GM12878 (cell line): ENCODE data around the gene ZACN. TPM values are rescaled to one million over a fixed set of nuclear protein-coding genes. Genes with fewer than 3 reads are reported as not detected.

Experiments
- ATAC-seq: fragments of 200-7000 bp; cut with Tn5 transposase; 3 replicates; pipeline ENCODE4 v1.9.1; 2020; ENCODE audit warnings: mild to moderate bottlenecking, moderate library complexity
- BruUV-seq: library from RNA; stranded (reverse); fragments of 400-500 nt; replicated peaks from 2 replicates; lab custom pipeline; 2021; lab: Mats Ljungman, UMichigan
- CTCF ChIA-PET: fragments of 300-600 bp; sonication (Branson Sonifier 250); formaldehyde crosslinking; extraction: SDS; loops from one replicate; lab custom pipeline; 2021; ENCODE audit warnings: inconsistent platforms; lab: Yijun Ruan, JAX
- POLR2A ChIA-PET: fragments of 350-600 bp; formaldehyde crosslinking; extraction: SDS; loops from one replicate; lab custom pipeline; 2021; ENCODE audit warnings: inconsistent platforms; lab: Charles Lee
- RAD21 ChIA-PET: fragments of 300-600 bp; sonication (Branson Sonifier 250); formaldehyde crosslinking; loops from one replicate; lab custom pipeline; 2023; ENCODE audit warnings: antibody characterized with exemption; ENCODE audit not compliant: unreplicated experiment; lab: Charles Lee
- SMC1A ChIA-PET: fragments of 300-600 bp; sonication (Branson Sonifier 250); formaldehyde crosslinking; loops from one replicate; lab custom pipeline; 2023; ENCODE audit not compliant: unreplicated experiment, uncharacterized antibody; lab: Charles Lee
- DNase-seq: peaks from one replicate; pipeline ENCODE4 v3.0.0-alpha.2; 2011; ENCODE audit warnings: low read depth, low spot score
- FAIRE-seq: peaks from 3 replicates; lab custom pipeline; 2011; peaks lifted over from hg19 to GRCh38; lab: Jason Lieb, UNC
- H2AFZ ChIP-seq: 2 replicates; pipeline ENCODE4 v1.6.0; 2011; ENCODE audit warnings: low read depth, low read length, control low read depth; ENCODE audit not compliant: control insufficient read depth
- H3K27ac ChIP-seq: 2 replicates; pipeline ENCODE4 v1.5.1; 2011; ENCODE audit warnings: control low read depth; ENCODE audit not compliant: control insufficient read depth, insufficient read depth
- H3K27me3 ChIP-seq, 2 experiments: replicated peaks in 1 of 2; 2 replicates each; pipeline versions ENCODE4 v1.6.0 to v1.6.1; 2011; ENCODE audit warnings: low read length in 1 of 2; ENCODE audit not compliant: control insufficient read depth in 2 of 2, insufficient read depth in 2 of 2
- H3K36me3 ChIP-seq, 2 experiments: 2 replicates each; pipeline ENCODE4 v1.5.1; 2011; ENCODE audit warnings: low read length in 1 of 2; ENCODE audit not compliant: control insufficient read depth in 2 of 2, insufficient read depth in 2 of 2
- H3K4me1 ChIP-seq: 2 replicates; pipeline ENCODE4 v1.6.1; 2011; ENCODE audit warnings: mild to moderate bottlenecking, low read length, moderate library complexity, mixed read lengths; ENCODE audit not compliant: control insufficient read depth, insufficient read depth
- H3K4me2 ChIP-seq: 2 replicates; pipeline ENCODE4 v1.6.0; 2011; ENCODE audit warnings: control low read depth; ENCODE audit not compliant: control insufficient read depth, insufficient read depth
- H3K4me3 ChIP-seq: fragments of 200-600 bp; sonication (generic); 2 replicates; pipeline ENCODE4 v1.5.1; 2016
- H3K79me2 ChIP-seq: 2 replicates; pipeline ENCODE4 v1.6.0; 2011; ENCODE audit warnings: low read length; ENCODE audit not compliant: control insufficient read depth, insufficient read depth
- H3K9ac ChIP-seq: 2 replicates; pipeline ENCODE4 v1.8.0; 2011; ENCODE audit warnings: low read length, control low read depth, mixed read lengths; ENCODE audit not compliant: control insufficient read depth, insufficient read depth
- H3K9me3 ChIP-seq: replicated peaks from 3 replicates; pipeline ENCODE4 v1.5.1; 2011; ENCODE audit warnings: mild to moderate bottlenecking, low read length; ENCODE audit not compliant: control insufficient read depth, insufficient read depth
- H4K20me1 ChIP-seq: 2 replicates; pipeline ENCODE4 v1.6.0; 2011; ENCODE audit not compliant: control insufficient read depth, insufficient read depth
- CTCF ChIP-seq, 3 experiments: IDR thresholded peaks in 2 of 3; conservative IDR thresholded peaks in 1 of 3; 2 replicates each; pipeline ENCODE4 v1.5.1; 2011; ENCODE audit warnings: low read depth in 3 of 3, low read length in 3 of 3, mild to moderate bottlenecking in 3 of 3, control low read depth in 2 of 3, moderate library complexity in 2 of 3, inconsistent platforms in 1 of 3, mixed read lengths in 1 of 3; ENCODE audit not compliant: control insufficient read depth in 2 of 3, insufficient read depth in 1 of 3; ENCODE audit errors: extremely low read depth in 1 of 3
- EP300 ChIP-seq, 2 experiments: fragments of 150-350 bp in 1 of 2; IDR thresholded peaks; 2 replicates each; pipeline ENCODE4 v1.6.1; 2011 to 2012; ENCODE audit warnings: low read depth in 2 of 2, low read length in 2 of 2, borderline replicate concordance in 1 of 2, improper control_type of control experiment in 1 of 2, inconsistent platforms in 1 of 2; ENCODE audit not compliant: control insufficient read depth in 1 of 2
- FOXK2 ChIP-seq: fragments of 450-650 bp; IDR thresholded peaks from 2 replicates; pipeline ENCODE4 v1.6.1; 2017; ENCODE audit warnings: mild to moderate bottlenecking, moderate library complexity
- MXI1 ChIP-seq: fragments of 150-350 bp; IDR thresholded peaks from 2 replicates; pipeline ENCODE4 v1.6.1; 2011; ENCODE audit warnings: low read depth, mild to moderate bottlenecking, inconsistent platforms, low read length, improper control_type of control experiment
- NFIC ChIP-seq: IDR thresholded peaks from 2 replicates; pipeline ENCODE4 v1.6.1; 2012; ENCODE audit warnings: low read depth, mild to moderate bottlenecking, inconsistent platforms, low read length, moderate library complexity
- NRF1 ChIP-seq: conservative IDR thresholded peaks from 2 replicates; pipeline ENCODE4 v1.6.1; 2011; ENCODE audit warnings: mild to moderate bottlenecking, low read depth, low read length, improper control_type of control experiment
- PAX5 ChIP-seq: IDR thresholded peaks from 2 replicates; pipeline ENCODE4 v1.6.1; 2011; ENCODE audit warnings: low read depth, low read length, borderline replicate concordance
- POLR2AphosphoS5 ChIP-seq: IDR thresholded peaks from 2 replicates; pipeline ENCODE4 v1.6.1; 2011; ENCODE audit warnings: mild to moderate bottlenecking, low read length, inconsistent platforms
- POU2F2 ChIP-seq: IDR thresholded peaks from 3 replicates; pipeline ENCODE4 v1.6.1; 2011; ENCODE audit warnings: low read depth, mild to moderate bottlenecking, low read length, borderline replicate concordance
- RAD21 ChIP-seq: IDR thresholded peaks from 2 replicates; pipeline ENCODE4 v1.6.1; 2011; ENCODE audit warnings: mild to moderate bottlenecking, low read depth, low read length, moderate library complexity; ENCODE audit not compliant: insufficient read depth
- RFX5 ChIP-seq: IDR thresholded peaks from 2 replicates; pipeline ENCODE4 v1.6.1; 2011; ENCODE audit warnings: low read depth, low read length, improper control_type of control experiment
- SKIL ChIP-seq: fragments of 450-650 bp; IDR thresholded peaks from 2 replicates; pipeline ENCODE4 v1.6.1; 2017; ENCODE audit warnings: mild to moderate bottlenecking, low read depth, inconsistent platforms; ENCODE audit not compliant: poor library complexity, severe bottlenecking
- SREBF2 ChIP-seq: IDR thresholded peaks from 2 replicates; pipeline ENCODE4 v1.6.1; 2012; ENCODE audit warnings: mild to moderate bottlenecking, low read length
- SRF ChIP-seq, 2 experiments: IDR thresholded peaks; 2 replicates each; pipeline ENCODE4 v1.6.1; 2011; ENCODE audit warnings: low read depth in 2 of 2, low read length in 2 of 2, mild to moderate bottlenecking in 1 of 2, moderate library complexity in 1 of 2
- ZNF217 ChIP-seq: fragments of 450-650 bp; IDR thresholded peaks from 2 replicates; pipeline ENCODE4 v1.6.1; 2017; ENCODE audit warnings: antibody characterized with exemption, mild to moderate bottlenecking
- WGBS: methylation state at CpG from one replicate; pipeline ENCODE4 v1.1.6; 2016; ENCODE audit warnings: low lambda C conversion rate; ENCODE audit not compliant: insufficient replicate concordance, insufficient coverage; ENCODE audit errors: missing lambda C conversion rate; 5-methylcytosine and 5-hydroxymethylcytosine counted together
- in situ Hi-C: fragments of 300-500 bp; cut with MboI; formaldehyde crosslinking; loops from 9 replicates; pipeline ENCODE4 v1.14.3; 2018; ENCODE audit warnings: mixed read lengths
- intact Hi-C: fragments of 100-400 bp; cut with micrococcal nuclease; formaldehyde crosslinking; loops from one replicate; pipeline ENCODE4 v1.14.2; 2022; ENCODE audit not compliant: unreplicated experiment
- polyA plus RNA-seq, 11 experiments: library from polyadenylated mRNA; depleted of rRNA in 4 of 11; unstranded in 6 of 11; stranded (reverse) in 5 of 11; fragments of >200 nt; fragmentation: Nextera tagmentation in 4 of 11; fragmentation: Illumina TruSeq in 1 of 11; extraction: Ambion mirVana in 4 of 11; extraction: Trizol in 1 of 11; gene quantifications; 1 replicate in 1 of 11; 2 replicates in 10 of 11; pipeline versions ENCODE4 v1.2.1 to v1.2.3, GENCODE V29; 2011 to 2016; ENCODE audit warnings: inconsistent platforms in 2 of 11, missing spikeins in 2 of 11, low read depth in 1 of 11
- total RNA-seq, 4 experiments: library from RNA; depleted of rRNA in 3 of 4; stranded (reverse); fragments of >200 nt in 3 of 4; fragmentation: Illumina TruSeq in 1 of 4; extraction: Trizol in 1 of 4; gene quantifications; 2 replicates each; pipeline versions ENCODE4 v1.2.1 to v1.2.3, GENCODE V29; 2013 to 2021

ZACN gene
- total and polyA plus RNA-seq, 10 of the 15 experiments (the other 5 are each of a cell fraction or from before 2014, with no cell fraction given) = 0.06 to 11.3 (median 0.47) TPM; not detected in 2

GRCh38 chr17:76124582-76125390 lies 45.8 kb downstream of the ZACN start:
- Histone ChIP-seq H2AFZ (no peak overlapping the region), H4K20me1 (no peaks in the 10 kb centered on the region), H3K79me2 (no peaks in the 10 kb centered on the region), H3K9ac (no peak overlapping the region), H3K27me3 (no peaks in the 10 kb centered on the region), H3K27ac (no peak overlapping the region), H3K4me3 (no peak overlapping the region), H3K4me2 (no peak overlapping the region), H3K36me3 (no peaks in the 10 kb centered on the region)
- in situ Hi-C loops (loop anchor here (5.0 kb wide), 1 partner anchor 158 kb away; no protein-coding TSS in a partner anchor), intact Hi-C loops (loop anchor here (10.0 kb wide), 1 partner anchor 260 kb away; the partner anchor contains the start of gene SPHK1)
- ChIA-PET POLR2A (interaction anchor here (2.8 kb wide), 1 partner anchor 55 kb away, joined by 11 read pairs; no protein-coding TSS in a partner anchor), SMC1A (interaction anchor here (0.6 to 9.0 kb wide), 13 partner anchors 9 to 171 kb away, joined by 3 to 77 read pairs (median 5); no protein-coding TSS in a partner anchor), RAD21 (interaction anchor here (0.7 to 9.9 kb wide), 10 partner anchors 33 to 156 kb away, joined by 3 to 149 read pairs (median 12); partner anchors contain the start of gene UBALD2)
- ATAC-seq (0 out of 3 replicates have a peak, but pooled peaks have one; percentile 6), DNase-seq (no peak), FAIRE-seq (no peak)
- WGBS = 86% methylated on average over 22 of the region's 22 CpGs
- TF ChIP-seq POLR2AphosphoS5 (no peak), SKIL (no peak), EP300 (IDR thresholded peaks at IDR 0.05; ENCODE audit: borderline replicate concordance in 1 of 2, control insufficient read depth in 1 of 2, low read depth in 2 of 2, low read length in 2 of 2) (no peak), RAD21 (0 out of 2 replicates have a peak, but pooled peaks have one; percentile 14), MXI1 (no peak), NFIC (no peak), PAX5 (no peak), FOXK2 (no peak), POU2F2 (no peak), ZNF217 (no peak), SRF (IDR thresholded peaks at IDR 0.05; ENCODE audit: low read depth in 2 of 2, low read length in 2 of 2) (no peak), NRF1 (no peak), RFX5 (no peak), CTCF (IDR thresholded peaks at IDR 0.05 in 2 of 3, conservative IDR thresholded peaks at IDR 0.05 in 1 of 3; ENCODE audit: control insufficient read depth in 2 of 3, extremely low read depth in 1 of 3, insufficient read depth in 1 of 3, low read depth in 3 of 3, low read length in 3 of 3) (peak; percentile 0 to 48 (median 28); a peak in 1 of 6 replicates), SREBF2 (no peak)
- TF ChIP-seq, all 136 proteins: peak for 2
- Histone ChIP-seq H3K4me1 (peaks cover 6% of the 10 kb centered on the region), H3K9me3 (no peaks in the 10 kb centered on the region)
- no TSS peak for BruUV-seq
- CTCF ChIA-PET = interaction anchor here (0.5 to 18.3 kb wide), 21 partner anchors 9 to 175 kb away, joined by 3 to 316 read pairs (median 5); no protein-coding TSS in a partner anchor
